Globus pallidus (tissue), 1 donor: Measurements from ENCODE around the gene TNFAIP8L1.

Source experiments
- DNase-seq: peaks from one replicate; pipeline ENCODE4 v3.0.0-alpha.2; 2015; ENCODE audit warnings: low spot score

The TNFAIP8L1 gene

GRCh38 chr19:4702764-4703163 lies 63.4 kb downstream of the TNFAIP8L1 start:
- DNase-seq: no peak

- DNase-seq: no peak
These were observed 64.5 kb downstream of the TNFAIP8L1 start for GRCh38 chr19:4703671-4704316.

GRCh38 chr19:4704317-4704673 lies 65.0 kb downstream of the TNFAIP8L1 start:
- no peak for DNase-seq
